ENCODE data around the gene AHNAK.

The AHNAK gene

GRCh38 chr11:62536301-62536957 is 10.2 kb downstream of the AHNAK start:
- DNase-seq (ENCODE audit: low read depth in 1 of 2, low spot score in 1 of 2) = no peak

GRCh38 chr11:62535802-62536201 is 10.8 kb downstream of the AHNAK start:
- no peak for DNase-seq (ENCODE audit: low read depth in 1 of 2, low spot score in 1 of 2)

- DNase-seq (ENCODE audit: low read depth in 1 of 2, low spot score in 1 of 2) = no peak
These were observed 11.6 kb downstream of the AHNAK start for GRCh38 chr11:62534779-62535545.

GRCh38 chr11:62532096-62532495 is 14.5 kb downstream of the AHNAK start:
- DNase-seq (ENCODE audit: low read depth in 1 of 2, low spot score in 1 of 2) = no peak

- DNase-seq (ENCODE audit: low read depth in 1 of 2, low spot score in 1 of 2) = no peak
These were observed 29.8 kb downstream of the AHNAK start for GRCh38 chr11:62516736-62517371.

- no peak for DNase-seq (ENCODE audit: low read depth in 1 of 2, low spot score in 1 of 2)
These were observed 32.5 kb downstream of the AHNAK start for GRCh38 chr11:62514151-62514550.

- DNase-seq (ENCODE audit: low read depth in 1 of 2, low spot score in 1 of 2) = no peak
These were observed 33.0 kb downstream of the AHNAK start for GRCh38 chr11:62513626-62514025.

GRCh38 chr11:62512961-62513360 is 33.6 kb downstream of the AHNAK start:
- DNase-seq (ENCODE audit: low read depth in 1 of 2, low spot score in 1 of 2) = no peak

- DNase-seq (ENCODE audit: low read depth in 1 of 2, low spot score in 1 of 2) = no peak
These were observed 38.1 kb downstream of the AHNAK start for GRCh38 chr11:62508336-62509058.

GRCh38 chr11:62507125-62507422 is 39.5 kb downstream of the AHNAK start:
- DNase-seq (ENCODE audit: low read depth in 1 of 2, low spot score in 1 of 2) = no peak

GRCh38 chr11:62506413-62507124 is 40.0 kb downstream of the AHNAK start:
- no peak for DNase-seq (ENCODE audit: low read depth in 1 of 2, low spot score in 1 of 2)

GRCh38 chr11:62505440-62506091 is 41.0 kb downstream of the AHNAK start:
- DNase-seq (ENCODE audit: low read depth in 1 of 2, low spot score in 1 of 2) = no peak

- no peak for DNase-seq (ENCODE audit: low read depth in 1 of 2, low spot score in 1 of 2)
These were observed 41.6 kb downstream of the AHNAK start for GRCh38 chr11:62505059-62505439.

- no peak for DNase-seq (ENCODE audit: low read depth in 1 of 2, low spot score in 1 of 2)
These were observed 42.2 kb downstream of the AHNAK start for GRCh38 chr11:62504158-62504973.

GRCh38 chr11:62502030-62502730 is 44.4 kb downstream of the AHNAK start:
- DNase-seq (ENCODE audit: low read depth in 1 of 2, low spot score in 1 of 2) = no peak

GRCh38 chr11:62501432-62501891 is 45.1 kb downstream of the AHNAK start:
- no peak for DNase-seq (ENCODE audit: low read depth in 1 of 2, low spot score in 1 of 2)

GRCh38 chr11:62500650-62501030 is 46.0 kb downstream of the AHNAK start:
- DNase-seq (ENCODE audit: low read depth in 1 of 2, low spot score in 1 of 2) = no peak

- DNase-seq (ENCODE audit: low read depth in 1 of 2, low spot score in 1 of 2) = no peak
These were observed 46.5 kb downstream of the AHNAK start for GRCh38 chr11:62499944-62500649.

Measured in activated T-helper 1 cell treated with anti-CD3 and anti-CD28 coated beads, Interleukin-2, amount 50 U/mL, for 16 hours (primary cell).